ENCODE measurements around the gene AFAP1L2.

AFAP1L2 gene

GRCh38 chr10:114261076-114261475 lies 143.2 kb downstream of the AFAP1L2 start:
- DNase-seq = no peak

GRCh38 chr10:114260366-114260765 lies 143.9 kb downstream of the AFAP1L2 start:
- no peak for DNase-seq

- DNase-seq = no peak
These were observed 144.5 kb downstream of the AFAP1L2 start for GRCh38 chr10:114259824-114260223.

GRCh38 chr10:114258274-114258840 lies 145.9 kb downstream of the AFAP1L2 start:
- no peak for DNase-seq

GRCh38 chr10:114257498-114257897 lies 146.8 kb downstream of the AFAP1L2 start:
- DNase-seq = no peak

GRCh38 chr10:114256822-114257221 lies 147.5 kb downstream of the AFAP1L2 start:
- no peak for DNase-seq

- no peak for DNase-seq
These were observed 148.1 kb downstream of the AFAP1L2 start for GRCh38 chr10:114256008-114256765.

- DNase-seq = no peak
These were observed 149.1 kb downstream of the AFAP1L2 start for GRCh38 chr10:114255227-114255626.

- no peak for DNase-seq
These were observed 151.4 kb downstream of the AFAP1L2 start for GRCh38 chr10:114252883-114253282.

- DNase-seq = no peak
These were observed 152.2 kb downstream of the AFAP1L2 start for GRCh38 chr10:114252092-114252491.

GRCh38 chr10:114250716-114251115 lies 153.6 kb downstream of the AFAP1L2 start:
- no peak for DNase-seq

GRCh38 chr10:114250236-114250635 lies 154.1 kb downstream of the AFAP1L2 start:
- DNase-seq = no peak

GRCh38 chr10:114246679-114247305 lies 157.5 kb downstream of the AFAP1L2 start:
- DNase-seq = no peak

- no peak for DNase-seq
These were observed 159.0 kb downstream of the AFAP1L2 start for GRCh38 chr10:114245121-114245791.

Data from NCI-H1694 treated with DMSO at 0.1 percent for 48 hours (cell line).